NCI-H2227 treated with DMSO at 0.1 percent for 48 hours (cell line): Measurements from ENCODE around the gene GPR39.
"Not testable (repeated sequence)": the region's sequence is repeated elsewhere in the genome, so short reads cannot be mapped to it uniquely, and the experiment has no call there.

Source experiments
- DNase-seq: peaks from one replicate; lab custom pipeline; 2025; lab: John Stamatoyannopoulos, UW

GPR39 gene

GRCh38 chr2:132416723-132417395 is at the start of gene GPR39:
TSS of gene GPR39 (plus strand) at chr2:132416805.
- DNase-seq, result no peak

GRCh38 chr2:132368191-132368590 is 48.4 kb upstream of the GPR39 start:
- no peak for DNase-seq

GRCh38 chr2:132372276-132372675 is 44.3 kb upstream of the GPR39 start:
- DNase-seq, result no peak

GRCh38 chr2:132373391-132374135 is 43.0 kb upstream of the GPR39 start:
- DNase-seq, result no peak

- DNase-seq, result no peak
These were observed 42.5 kb upstream of the GPR39 start for GRCh38 chr2:132374151-132374550.

- DNase-seq, result no peak
These were observed 42.1 kb upstream of the GPR39 start for GRCh38 chr2:132374551-132374950.

- no peak for DNase-seq
These were observed 41.6 kb upstream of the GPR39 start for GRCh38 chr2:132374961-132375360.

GRCh38 chr2:132381376-132381775 is 35.2 kb upstream of the GPR39 start:
- DNase-seq, result no peak

GRCh38 chr2:132383956-132384355 is 32.6 kb upstream of the GPR39 start:
- DNase-seq, result no peak

- DNase-seq, result no peak
These were observed 32.0 kb upstream of the GPR39 start for GRCh38 chr2:132384491-132385151.

- no peak for DNase-seq
These were observed 29.5 kb upstream of the GPR39 start for GRCh38 chr2:132387126-132387525.

- DNase-seq, result no peak
These were observed 26.5 kb upstream of the GPR39 start for GRCh38 chr2:132390076-132390475.

GRCh38 chr2:132391378-132391777 is 25.2 kb upstream of the GPR39 start:
- DNase-seq, result no peak

GRCh38 chr2:132392221-132392620 is 24.4 kb upstream of the GPR39 start:
- DNase-seq, result no peak

- no peak for DNase-seq
These were observed 23.7 kb upstream of the GPR39 start for GRCh38 chr2:132392879-132393278.

GRCh38 chr2:132397042-132397441 is 19.6 kb upstream of the GPR39 start:
- DNase-seq, result not testable (repeated sequence)

- no peak for DNase-seq
These were observed 16.3 kb upstream of the GPR39 start for GRCh38 chr2:132400169-132400900.

GRCh38 chr2:132400901-132401240 is 15.7 kb upstream of the GPR39 start:
- DNase-seq, result no peak

GRCh38 chr2:132401326-132401725 is 15.3 kb upstream of the GPR39 start:
- no peak for DNase-seq

- DNase-seq, result no peak
These were observed 13.5 kb upstream of the GPR39 start for GRCh38 chr2:132403146-132403545.

- no peak for DNase-seq
These were observed 12.5 kb upstream of the GPR39 start for GRCh38 chr2:132404056-132404455.

- DNase-seq, result no peak
These were observed 8.8 kb upstream of the GPR39 start for GRCh38 chr2:132407784-132408183.

GRCh38 chr2:132412021-132412420 is 4.6 kb upstream of the GPR39 start:
- DNase-seq, result no peak
